GM06990 (cell line): Measurements from ENCODE around the gene ADGRD1.

Experiments
- DNase-seq: peaks from one replicate; pipeline ENCODE4 v3.0.0-alpha.2; 2011; ENCODE audit not compliant: insufficient read length; ENCODE audit errors: extremely low read depth
- H3K27me3 ChIP-seq: replicated peaks from 2 replicates; pipeline ENCODE4 v1.6.0; 2011; ENCODE audit warnings: low read length; ENCODE audit not compliant: control insufficient read depth, insufficient read depth
- H3K36me3 ChIP-seq: 2 replicates; pipeline ENCODE4 v1.5.1; 2011; ENCODE audit warnings: low read length; ENCODE audit not compliant: control insufficient read depth, insufficient read depth
- H3K4me3 ChIP-seq: replicated peaks from 2 replicates; pipeline ENCODE4 v1.5.1; 2011; ENCODE audit warnings: low read depth, mild to moderate bottlenecking, control low read depth, low read length
- CTCF ChIP-seq: IDR thresholded peaks from 2 replicates; pipeline ENCODE4 v1.5.1; 2011; ENCODE audit warnings: low read length, control low read depth, mild to moderate bottlenecking, inconsistent platforms; ENCODE audit not compliant: insufficient read depth, poor library complexity, severe bottlenecking

ADGRD1 gene

GRCh38 chr12:131163189-131163738, 209.6 kb downstream of the ADGRD1 start:
- Histone ChIP-seq H3K36me3 (no peaks in the 10 kb centered on the region), H3K27me3 (no peaks in the 10 kb centered on the region), H3K4me3 (no peak overlapping the region)
- DNase-seq = no peak
- TF ChIP-seq CTCF = no peak

GRCh38 chr12:131164096-131164872, 210.6 kb downstream of the ADGRD1 start:
- no peak for TF ChIP-seq CTCF
- H3K27me3 ChIP-seq = no peaks in the 10 kb centered on the region
- no peak for DNase-seq
- no peaks in the 10 kb centered on the region for H3K36me3 ChIP-seq
- H3K4me3 ChIP-seq = no peak overlapping the region

- H3K4me3 ChIP-seq = no peak overlapping the region
- TF ChIP-seq CTCF = no peak
- DNase-seq = no peak
- no peaks in the 10 kb centered on the region for H3K36me3 ChIP-seq
- no peaks in the 10 kb centered on the region for H3K27me3 ChIP-seq
Measured at GRCh38 chr12:131166717-131167116, 213.0 kb downstream of the ADGRD1 start.

- no peaks in the 10 kb centered on the region for H3K36me3 ChIP-seq
- H3K27me3 ChIP-seq = no peaks in the 10 kb centered on the region
- H3K4me3 ChIP-seq = no peak overlapping the region
- DNase-seq = no peak
- no peak for TF ChIP-seq CTCF
Measured at GRCh38 chr12:131167334-131167733, 213.6 kb downstream of the ADGRD1 start.

- TF ChIP-seq CTCF = no peak
- Histone ChIP-seq H3K36me3 (no peaks in the 10 kb centered on the region), H3K27me3 (no peaks in the 10 kb centered on the region), H3K4me3 (no peak overlapping the region)
- DNase-seq = no peak
Measured at GRCh38 chr12:131171029-131171428, 217.3 kb downstream of the ADGRD1 start.
